ENCODE results near the gene ID4.

ID4 gene

GRCh38 chr6:19798362-19798761 is 38.8 kb upstream of the ID4 start:
- no peak overlapping the region for H3K4me2 ChIP-seq (ENCODE audit: low read depth, low read length)
- no peaks in the 10 kb centered on the region for H3K79me2 ChIP-seq (ENCODE audit: low read length)
- H3K27me3 ChIP-seq (replicated peaks; ENCODE audit: insufficient read depth, low read length), result no peaks in the 10 kb centered on the region
- TF ChIP-seq EZH2 (optimal IDR thresholded peaks at IDR 0.05; ENCODE audit: low read depth, low read length) (no peak), CTCF (IDR thresholded peaks at IDR 0.05; ENCODE audit: low read length) (no peak), EZH2phosphoT487 (IDR thresholded peaks at IDR 0.05; ENCODE audit: low read length) (no peak)
- no peaks in the 10 kb centered on the region for H4K20me1 ChIP-seq (ENCODE audit: insufficient read depth, low read length)
- no peak overlapping the region for H3K9ac ChIP-seq (ENCODE audit: low read length)
- no peak overlapping the region for H2AFZ ChIP-seq (ENCODE audit: low read length)
- no peak overlapping the region for H3K4me3 ChIP-seq (ENCODE audit: low read length)
- no peak overlapping the region for H3K27ac ChIP-seq (ENCODE audit: low read length)
- H3K4me1 ChIP-seq (ENCODE audit: low read length), result peaks cover 6% of the 10 kb centered on the region; the same call in 1 of the 2 replicates
- H3K9me3 ChIP-seq (replicated peaks; ENCODE audit: insufficient read depth, low read length), result no peaks in the 10 kb centered on the region
- no peaks in the 10 kb centered on the region for H3K36me3 ChIP-seq (replicated peaks; ENCODE audit: insufficient read depth, low read length)
- H3F3A ChIP-seq (ENCODE audit: insufficient read depth, low read length), result no peaks in the 10 kb centered on the region
- no peaks in the 10 kb centered on the region for H3K9me2 ChIP-seq (replicated peaks; ENCODE audit: insufficient read depth, low read length)
- DNase-seq, result no peak

- H3F3A ChIP-seq (ENCODE audit: insufficient read depth, low read length), result peaks cover 8% of the 10 kb centered on the region; the same call in 1 of the 2 replicates
- H3K4me3 ChIP-seq (ENCODE audit: low read length), result peak overlapping the region; percentile 33; the same call in 1 of the 2 replicates
- peaks cover 9% of the 10 kb centered on the region; the same call in 1 of the 2 replicates for H3K4me1 ChIP-seq (ENCODE audit: low read length)
- H3K27me3 ChIP-seq (replicated peaks; ENCODE audit: insufficient read depth, low read length), result no peaks in the 10 kb centered on the region
- H3K4me2 ChIP-seq (ENCODE audit: low read depth, low read length), result peak overlapping the region; percentile 57
- no peaks in the 10 kb centered on the region for H3K36me3 ChIP-seq (replicated peaks; ENCODE audit: insufficient read depth, low read length)
- peak; percentile 77 for DNase-seq
- no peak overlapping the region for H2AFZ ChIP-seq (ENCODE audit: low read length)
- H3K9me3 ChIP-seq (replicated peaks; ENCODE audit: insufficient read depth, low read length), result no peaks in the 10 kb centered on the region
- no peaks in the 10 kb centered on the region for H3K9me2 ChIP-seq (replicated peaks; ENCODE audit: insufficient read depth, low read length)
- no peaks in the 10 kb centered on the region for H3K79me2 ChIP-seq (ENCODE audit: low read length)
- no peak for TF ChIP-seq EZH2 (optimal IDR thresholded peaks at IDR 0.05; ENCODE audit: low read depth, low read length)
- no peak for TF ChIP-seq CTCF (IDR thresholded peaks at IDR 0.05; ENCODE audit: low read length)
- no peak for TF ChIP-seq EZH2phosphoT487 (IDR thresholded peaks at IDR 0.05; ENCODE audit: low read length)
- H3K27ac ChIP-seq (ENCODE audit: low read length), result peak overlapping the region; percentile 45; the same call in 1 of the 2 replicates
- no peak overlapping the region for H3K9ac ChIP-seq (ENCODE audit: low read length)
- no peaks in the 10 kb centered on the region for H4K20me1 ChIP-seq (ENCODE audit: insufficient read depth, low read length)
Measured at GRCh38 chr6:19802656-19803055, 34.5 kb upstream of the ID4 start.

GRCh38 chr6:19803331-19804204 is 33.6 kb upstream of the ID4 start:
- peak overlapping the region; percentile 70 for H3K4me2 ChIP-seq (ENCODE audit: low read depth, low read length)
- DNase-seq, result no peak
- peak overlapping the region; percentile 43; the same call in 1 of the 2 replicates for H3K9ac ChIP-seq (ENCODE audit: low read length)
- H3K36me3 ChIP-seq (replicated peaks; ENCODE audit: insufficient read depth, low read length), result no peaks in the 10 kb centered on the region
- H3K9me2 ChIP-seq (replicated peaks; ENCODE audit: insufficient read depth, low read length), result no peaks in the 10 kb centered on the region
- TF ChIP-seq EZH2phosphoT487 (IDR thresholded peaks at IDR 0.05; ENCODE audit: low read length) (no peak), EZH2 (optimal IDR thresholded peaks at IDR 0.05; ENCODE audit: low read depth, low read length) (no peak), CTCF (IDR thresholded peaks at IDR 0.05; ENCODE audit: low read length) (no peak)
- H3K79me2 ChIP-seq (ENCODE audit: low read length), result no peaks in the 10 kb centered on the region
- no peak overlapping the region for H2AFZ ChIP-seq (ENCODE audit: low read length)
- peaks cover 9% of the 10 kb centered on the region; the same call in 1 of the 2 replicates for H3K4me1 ChIP-seq (ENCODE audit: low read length)
- H3F3A ChIP-seq (ENCODE audit: insufficient read depth, low read length), result peaks cover 8% of the 10 kb centered on the region; the same call in 1 of the 2 replicates
- H3K27me3 ChIP-seq (replicated peaks; ENCODE audit: insufficient read depth, low read length), result no peaks in the 10 kb centered on the region
- no peaks in the 10 kb centered on the region for H3K9me3 ChIP-seq (replicated peaks; ENCODE audit: insufficient read depth, low read length)
- H3K4me3 ChIP-seq (ENCODE audit: low read length), result peak overlapping the region; percentile 65
- peak overlapping the region; percentile 52; the same call in 1 of the 2 replicates for H3K27ac ChIP-seq (ENCODE audit: low read length)
- H4K20me1 ChIP-seq (ENCODE audit: insufficient read depth, low read length), result no peaks in the 10 kb centered on the region

Measured in MM.1S (cell line).